Neural progenitor cell (in vitro differentiated cells): ENCODE measurements around the gene FAM110A. TPM values are rescaled to one million over a fixed set of nuclear protein-coding genes. Genes with fewer than 3 reads are reported as not detected.

ENCODE experiments used
- DNase-seq: peaks from one replicate; pipeline ENCODE4 v3.0.0-alpha.2; 2016; ENCODE audit warnings: low spot score
- H2AFZ ChIP-seq: fragments of 200-600 bp; sonication (generic); replicated peaks from 2 replicates; pipeline ENCODE4 v1.6.1; 2016; ENCODE audit warnings: antibody characterized with exemption
- H3F3A ChIP-seq: fragments of 200-600 bp; sonication (generic); 2 replicates; pipeline ENCODE4 v1.6.1; 2016; ENCODE audit warnings: antibody characterized with exemption, low read depth
- H3K27ac ChIP-seq: fragments of 200-600 bp; sonication (generic); 2 replicates; pipeline ENCODE4 v1.5.1; 2016; ENCODE audit warnings: mild to moderate bottlenecking
- H3K27me3 ChIP-seq: fragments of 200-600 bp; sonication (generic); 2 replicates; pipeline ENCODE4 v1.6.1; 2016; ENCODE audit warnings: mild to moderate bottlenecking, moderate library complexity
- H3K36me3 ChIP-seq: fragments of 200-600 bp; sonication (generic); 2 replicates; pipeline ENCODE4 v1.5.1; 2016
- H3K4me1 ChIP-seq: fragments of 200-600 bp; sonication (generic); 2 replicates; pipeline ENCODE4 v1.6.1; 2016; ENCODE audit warnings: mixed run types
- H3K4me2 ChIP-seq: fragments of 200-600 bp; sonication (generic); 2 replicates; pipeline ENCODE4 v1.6.1; 2016
- H3K4me3 ChIP-seq: fragments of 200-600 bp; sonication (generic); 2 replicates; pipeline ENCODE4 v1.5.1; 2016
- H3K79me2 ChIP-seq: fragments of 200-600 bp; sonication (generic); 2 replicates; pipeline ENCODE4 v1.6.1; 2016; ENCODE audit warnings: low read depth
- H3K9ac ChIP-seq: fragments of 200-600 bp; sonication (generic); 2 replicates; pipeline ENCODE4 v1.6.1; 2016
- H3K9me3 ChIP-seq: fragments of 200-600 bp; sonication (generic); 2 replicates; pipeline ENCODE4 v1.5.1; 2016; ENCODE audit warnings: low read depth
- H4K20me1 ChIP-seq: fragments of 200-600 bp; sonication (generic); 2 replicates; pipeline ENCODE4 v1.6.1; 2016; ENCODE audit warnings: low read depth
- H3K27ac Mint-ChIP-seq: 3 replicates; pipeline ENCODE4 v1.8.0; 2021; ENCODE audit warnings: mixed read lengths
- H3K27me3 Mint-ChIP-seq: 2 replicates; pipeline ENCODE4 v1.8.0; 2022; ENCODE audit warnings: low read depth, mild to moderate bottlenecking, inconsistent platforms, moderate library complexity, mixed read lengths; ENCODE audit not compliant: insufficient read depth
- H3K36me3 Mint-ChIP-seq: 3 replicates; pipeline ENCODE4 v1.8.0; 2021; ENCODE audit warnings: mixed read lengths
- H3K4me1 Mint-ChIP-seq: 3 replicates; pipeline ENCODE4 v1.8.0; 2021; ENCODE audit warnings: mixed read lengths
- H3K4me3 Mint-ChIP-seq: 3 replicates; pipeline ENCODE4 v1.8.0; 2021; ENCODE audit warnings: mild to moderate bottlenecking, moderate library complexity, mixed read lengths
- H3K9me3 Mint-ChIP-seq: 3 replicates; pipeline ENCODE4 v1.8.0; 2020; ENCODE audit warnings: mixed read lengths
- EZH2 ChIP-seq: fragments of 200-600 bp; sonication (generic); IDR thresholded peaks from 2 replicates; pipeline ENCODE4 v1.6.1; 2017; ENCODE audit warnings: antibody characterized with exemption, mild to moderate bottlenecking, moderate library complexity
- EZH2phosphoT487 ChIP-seq: fragments of 200-600 bp; sonication (generic); IDR thresholded peaks from 2 replicates; pipeline ENCODE4 v1.6.1; 2017; ENCODE audit warnings: antibody characterized with exemption
- total RNA-seq: library from RNA; depleted of rRNA; stranded (reverse); fragments of >200 nt; gene quantifications from 2 replicates; pipeline ENCODE4 v1.2.3, GENCODE V29; 2015; ENCODE audit warnings: low replicate concordance
- TF ChIP-seq, protein P1 (sequence below): fragments of 200-600 bp; sonication (generic); IDR thresholded peaks from 2 replicates; pipeline ENCODE4 v1.5.1; 2017; ENCODE audit warnings: antibody characterized with exemption, mild to moderate bottlenecking

The FAM110A gene
- total RNA-seq, result 2.9 and 9.1 TPM in 2 replicates

GRCh38 chr20:833450-834150 lies at the start of gene FAM110A:
FAM110A (plus strand) TSS chr20:833715; CDS start chr20:844805, 11,090 bp downstream.
- no peaks in the 10 kb centered on the region for H3K79me2 ChIP-seq
- peak within 1 kb of the TSS; percentile 66 for H2AFZ ChIP-seq
- H3K27me3 ChIP-seq, result peaks cover 11% of the 10 kb centered on the region
- Mint-ChIP-seq H3K27me3 (peaks cover 16% of the 10 kb centered on the region), H3K36me3 (peaks cover 4% of the 10 kb centered on the region), H3K4me1 (peaks cover 19% of the 10 kb centered on the region), H3K27ac (peak within 1 kb of the TSS; percentile 42), H3K9me3 (peaks cover 4% of the 10 kb centered on the region), H3K4me3 (peak within 1 kb of the TSS; percentile 94)
- H3K4me3 ChIP-seq, result peak within 1 kb of the TSS; percentile 60
- H4K20me1 ChIP-seq, result no peaks in the 10 kb centered on the region
- peak within 1 kb of the TSS; percentile 83 for H3K4me2 ChIP-seq
- H3F3A ChIP-seq, result peaks cover 6% of the 10 kb centered on the region
- peak; percentile 96 for DNase-seq
- no peak within 1 kb of the TSS for H3K9ac ChIP-seq
- H3K9me3 ChIP-seq, result no peaks in the 10 kb centered on the region
- peaks cover 9% of the 10 kb centered on the region for H3K4me1 ChIP-seq
- H3K36me3 ChIP-seq, result no peaks in the 10 kb centered on the region
- no peak within 1 kb of the TSS for H3K27ac ChIP-seq
- TF ChIP-seq EZH2phosphoT487 (no peak), EZH2 (no peak)
- TF ChIP-seq, protein P1, sequence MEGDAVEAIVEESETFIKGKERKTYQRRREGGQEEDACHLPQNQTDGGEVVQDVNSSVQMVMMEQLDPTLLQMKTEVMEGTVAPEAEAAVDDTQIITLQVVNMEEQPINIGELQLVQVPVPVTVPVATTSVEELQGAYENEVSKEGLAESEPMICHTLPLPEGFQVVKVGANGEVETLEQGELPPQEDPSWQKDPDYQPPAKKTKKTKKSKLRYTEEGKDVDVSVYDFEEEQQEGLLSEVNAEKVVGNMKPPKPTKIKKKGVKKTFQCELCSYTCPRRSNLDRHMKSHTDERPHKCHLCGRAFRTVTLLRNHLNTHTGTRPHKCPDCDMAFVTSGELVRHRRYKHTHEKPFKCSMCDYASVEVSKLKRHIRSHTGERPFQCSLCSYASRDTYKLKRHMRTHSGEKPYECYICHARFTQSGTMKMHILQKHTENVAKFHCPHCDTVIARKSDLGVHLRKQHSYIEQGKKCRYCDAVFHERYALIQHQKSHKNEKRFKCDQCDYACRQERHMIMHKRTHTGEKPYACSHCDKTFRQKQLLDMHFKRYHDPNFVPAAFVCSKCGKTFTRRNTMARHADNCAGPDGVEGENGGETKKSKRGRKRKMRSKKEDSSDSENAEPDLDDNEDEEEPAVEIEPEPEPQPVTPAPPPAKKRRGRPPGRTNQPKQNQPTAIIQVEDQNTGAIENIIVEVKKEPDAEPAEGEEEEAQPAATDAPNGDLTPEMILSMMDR, result no peak

DNA sequence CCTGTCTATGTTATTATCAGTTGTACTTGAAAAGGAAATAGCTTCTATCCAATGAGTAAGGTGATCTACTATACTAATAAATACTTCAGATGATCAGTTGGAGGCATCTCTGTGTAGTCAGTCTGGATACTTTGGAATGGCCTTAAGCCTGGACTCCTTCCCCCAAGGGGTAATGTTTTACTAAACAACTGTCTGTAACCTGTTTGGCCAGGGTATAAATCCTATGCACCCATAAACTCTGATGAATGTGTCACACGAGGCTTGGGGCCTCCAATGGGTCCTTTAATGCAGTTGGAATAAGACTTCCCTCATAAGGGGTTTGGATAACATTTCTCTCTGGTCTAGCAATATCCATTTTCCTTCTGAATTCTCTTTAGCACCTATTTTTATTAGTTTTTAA lies 45.7 kb upstream of the FAM110A start:
- Histone ChIP-seq H3K4me2 (no peak overlapping the region), H3K27ac (no peak overlapping the region), H4K20me1 (no peaks in the 10 kb centered on the region), H3K9me3 (no peaks in the 10 kb centered on the region), H3K79me2 (no peaks in the 10 kb centered on the region), H3K4me3 (no peak overlapping the region), H3K36me3 (no peaks in the 10 kb centered on the region), H3F3A (no peaks in the 10 kb centered on the region), H3K27me3 (no peaks in the 10 kb centered on the region), H3K4me1 (no peaks in the 10 kb centered on the region), H3K9ac (no peak overlapping the region), H2AFZ (no peak overlapping the region)
- Mint-ChIP-seq H3K36me3 (no peaks in the 10 kb centered on the region), H3K4me1 (no peaks in the 10 kb centered on the region), H3K4me3 (no peak overlapping the region), H3K27me3 (peaks cover 9% of the 10 kb centered on the region), H3K27ac (no peak overlapping the region), H3K9me3 (peaks cover 9% of the 10 kb centered on the region)
- DNase-seq, result no peak
- no peak for TF ChIP-seq EZH2
- TF ChIP-seq, protein P1, result no peak
- TF ChIP-seq EZH2phosphoT487, result no peak

GRCh38 chr20:791056-791455 lies 42.5 kb upstream of the FAM110A start:
- H3K27me3 Mint-ChIP-seq, result peaks cover 6% of the 10 kb centered on the region
- Histone ChIP-seq H4K20me1 (no peaks in the 10 kb centered on the region), H3K9ac (no peak overlapping the region), H3K4me1 (no peaks in the 10 kb centered on the region), H3K4me3 (no peak overlapping the region), H3K9me3 (no peaks in the 10 kb centered on the region), H3K36me3 (no peaks in the 10 kb centered on the region), H3K79me2 (no peaks in the 10 kb centered on the region), H3K4me2 (no peak overlapping the region), H3F3A (no peaks in the 10 kb centered on the region), H2AFZ (no peak overlapping the region), H3K27ac (no peak overlapping the region), H3K27me3 (no peaks in the 10 kb centered on the region)
- H3K4me1 Mint-ChIP-seq, result no peaks in the 10 kb centered on the region
- no peak for DNase-seq
- no peaks in the 10 kb centered on the region for H3K36me3 Mint-ChIP-seq
- TF ChIP-seq EZH2phosphoT487 (no peak), EZH2 (no peak)
- TF ChIP-seq, protein P1, result no peak
- H3K4me3 Mint-ChIP-seq, result no peak overlapping the region
- no peak overlapping the region for H3K27ac Mint-ChIP-seq
- H3K9me3 Mint-ChIP-seq, result no peaks in the 10 kb centered on the region
